GM12801 (cell line): ENCODE results near the gene CPNE9.

Source experiments
- TF ChIP-seq, protein P1 (sequence below): IDR thresholded peaks from one replicate; pipeline ENCODE4 v1.5.1; 2011; ENCODE audit warnings: control low read depth; ENCODE audit not compliant: insufficient read length; ENCODE audit errors: extremely low read depth

The CPNE9 gene

DNA sequence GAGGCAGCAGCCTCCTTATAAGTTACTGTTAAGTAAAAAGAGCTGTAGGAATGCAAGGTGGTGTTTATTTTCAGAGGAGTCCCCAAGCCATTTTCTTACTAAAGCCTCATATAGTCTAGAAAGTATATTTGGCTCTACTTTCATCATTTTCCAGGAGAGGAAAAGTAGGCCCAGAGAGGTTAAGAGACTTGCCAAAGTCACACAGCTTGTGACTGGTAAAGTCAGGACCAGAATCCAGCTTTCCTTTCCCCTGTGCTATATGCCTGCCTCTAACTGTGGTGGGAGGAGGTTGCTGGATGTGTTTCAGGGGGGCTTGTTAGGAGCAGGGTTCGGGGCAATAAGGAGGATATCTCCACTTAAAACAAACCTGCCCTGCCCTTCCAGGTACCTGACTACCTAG is 38.9 kb downstream of the CPNE9 start:
- TF ChIP-seq, protein P1, sequence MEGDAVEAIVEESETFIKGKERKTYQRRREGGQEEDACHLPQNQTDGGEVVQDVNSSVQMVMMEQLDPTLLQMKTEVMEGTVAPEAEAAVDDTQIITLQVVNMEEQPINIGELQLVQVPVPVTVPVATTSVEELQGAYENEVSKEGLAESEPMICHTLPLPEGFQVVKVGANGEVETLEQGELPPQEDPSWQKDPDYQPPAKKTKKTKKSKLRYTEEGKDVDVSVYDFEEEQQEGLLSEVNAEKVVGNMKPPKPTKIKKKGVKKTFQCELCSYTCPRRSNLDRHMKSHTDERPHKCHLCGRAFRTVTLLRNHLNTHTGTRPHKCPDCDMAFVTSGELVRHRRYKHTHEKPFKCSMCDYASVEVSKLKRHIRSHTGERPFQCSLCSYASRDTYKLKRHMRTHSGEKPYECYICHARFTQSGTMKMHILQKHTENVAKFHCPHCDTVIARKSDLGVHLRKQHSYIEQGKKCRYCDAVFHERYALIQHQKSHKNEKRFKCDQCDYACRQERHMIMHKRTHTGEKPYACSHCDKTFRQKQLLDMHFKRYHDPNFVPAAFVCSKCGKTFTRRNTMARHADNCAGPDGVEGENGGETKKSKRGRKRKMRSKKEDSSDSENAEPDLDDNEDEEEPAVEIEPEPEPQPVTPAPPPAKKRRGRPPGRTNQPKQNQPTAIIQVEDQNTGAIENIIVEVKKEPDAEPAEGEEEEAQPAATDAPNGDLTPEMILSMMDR = no peak

GRCh38 chr3:9743548-9743947 is 39.9 kb downstream of the CPNE9 start:
- TF ChIP-seq, protein P1 = no peak

- TF ChIP-seq, protein P1 = no peak
These were observed 40.5 kb downstream of the CPNE9 start for GRCh38 chr3:9744162-9744561.

DNA sequence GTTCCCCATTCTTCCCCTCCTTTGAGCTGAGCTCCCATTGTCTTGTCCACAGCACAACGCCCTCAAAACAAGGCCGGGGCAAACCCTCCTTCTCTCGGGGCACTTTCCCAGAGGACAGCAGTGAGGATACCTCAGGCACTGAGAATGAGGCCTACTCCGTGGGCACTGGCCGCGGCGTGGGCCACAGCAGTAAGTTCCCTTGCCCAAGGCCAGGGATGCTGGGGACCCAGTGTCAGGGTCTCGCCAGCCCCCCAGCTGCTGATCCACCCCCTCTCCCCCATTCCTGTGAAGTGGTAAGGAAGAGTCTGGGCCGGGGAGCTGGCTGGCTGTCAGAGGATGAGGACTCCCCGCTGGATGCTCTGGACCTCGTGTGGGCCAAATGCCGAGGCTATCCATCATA is 41.9 kb downstream of the CPNE9 start:
- TF ChIP-seq, protein P1 = no peak

GRCh38 chr3:9746330-9746729 is 42.7 kb downstream of the CPNE9 start:
- TF ChIP-seq, protein P1 = no peak

- TF ChIP-seq, protein P1 = no peak
These were observed 43.6 kb downstream of the CPNE9 start for GRCh38 chr3:9747267-9747666.

GRCh38 chr3:9748031-9748430 is 44.4 kb downstream of the CPNE9 start:
- TF ChIP-seq, protein P1 = no peak

DNA sequence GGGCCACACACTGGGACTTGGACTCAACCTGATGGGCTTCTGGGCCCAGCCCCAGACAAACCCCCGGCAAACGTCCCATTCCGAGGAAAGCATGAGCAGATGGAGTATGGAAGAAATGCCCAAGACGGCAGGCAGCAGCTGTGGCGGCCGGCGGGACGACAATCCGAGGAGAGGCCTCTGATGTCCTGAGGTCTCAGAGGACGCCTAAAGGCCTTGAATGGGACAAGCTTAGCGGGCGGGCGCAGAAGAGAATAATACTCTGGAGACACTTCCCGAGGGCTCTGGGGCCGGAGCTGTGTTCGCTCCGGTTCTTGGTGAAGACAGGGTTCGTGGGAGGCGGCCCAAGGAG is 45.6 kb downstream of the CPNE9 start:
- TF ChIP-seq, protein P1 = no peak
